HepG2 (cell line): ENCODE data around the gene ZMYND8. TPM values are rescaled to one million over a fixed set of nuclear protein-coding genes. Genes with fewer than 3 reads are reported as not detected.
A peak's percentile ranks its signal among the peaks of the same experiment; 100 is the strongest.

Source experiments
- ARID2 ChIP-seq: sonication (generic); formaldehyde crosslinking; IDR thresholded peaks from 2 replicates; pipeline ENCODE4 v1.8.1; 2022; ENCODE audit warnings: mild to moderate bottlenecking, missing genetic modification reagents, borderline replicate concordance
- HOXD1 ChIP-seq: sonication (generic); formaldehyde crosslinking; IDR thresholded peaks from 2 replicates; pipeline ENCODE4 v1.5.0; 2020; ENCODE audit warnings: missing genetic modification reagents
- ISL2 ChIP-seq: sonication (generic); formaldehyde crosslinking; IDR thresholded peaks from 2 replicates; pipeline ENCODE4 v1.5.0; 2020; ENCODE audit warnings: missing genetic modification reagents
- NFE2L1 ChIP-seq: sonication (generic); formaldehyde crosslinking; IDR thresholded peaks from 2 replicates; pipeline ENCODE4 v1.4.0; 2020; ENCODE audit warnings: missing genetic modification reagents, mild to moderate bottlenecking, borderline replicate concordance
- RORA ChIP-seq: sonication (generic); formaldehyde crosslinking; IDR thresholded peaks from 2 replicates; pipeline ENCODE4 v1.5.0; 2020; ENCODE audit warnings: mild to moderate bottlenecking, missing genetic modification reagents, moderate library complexity
- TMF1 ChIP-seq: sonication (generic); formaldehyde crosslinking; IDR thresholded peaks from 2 replicates; pipeline ENCODE4 v1.8.1; 2022; ENCODE audit warnings: low read depth, missing genetic modification reagents
- YEATS4 ChIP-seq: sonication (generic); formaldehyde crosslinking; IDR thresholded peaks from 2 replicates; pipeline ENCODE4 v1.4.0; 2020; ENCODE audit warnings: missing genetic modification reagents, borderline replicate concordance
- ZMYM2 ChIP-seq: sonication (generic); formaldehyde crosslinking; IDR thresholded peaks from 2 replicates; pipeline ENCODE4 v1.8.0; 2022; ENCODE audit warnings: mild to moderate bottlenecking, missing genetic modification reagents
- ZNF329 ChIP-seq: sonication (generic); formaldehyde crosslinking; IDR thresholded peaks from 2 replicates; pipeline ENCODE4 v1.9.0; 2021; ENCODE audit warnings: low read depth, mild to moderate bottlenecking, missing genetic modification reagents
- ZNF383 ChIP-seq: sonication (generic); formaldehyde crosslinking; IDR thresholded peaks from 2 replicates; pipeline ENCODE4 v1.4.0; 2020; ENCODE audit warnings: missing genetic modification reagents, mild to moderate bottlenecking, borderline replicate concordance
- ZNF746 ChIP-seq: sonication (generic); formaldehyde crosslinking; IDR thresholded peaks from 2 replicates; pipeline ENCODE4 v1.8.0; 2022; ENCODE audit warnings: mild to moderate bottlenecking, missing genetic modification reagents
- ZNF766 ChIP-seq: sonication (generic); formaldehyde crosslinking; IDR thresholded peaks from 2 replicates; pipeline ENCODE4 v1.5.0; 2020; ENCODE audit warnings: missing genetic modification reagents, borderline replicate concordance
- ZNF816 ChIP-seq: sonication (generic); formaldehyde crosslinking; IDR thresholded peaks from 2 replicates; pipeline ENCODE4 v1.8.0; 2022; ENCODE audit warnings: missing genetic modification reagents, mild to moderate bottlenecking, borderline replicate concordance
- polyA plus RNA-seq, 8 experiments: library from polyadenylated mRNA; depleted of rRNA in 3 of 8; stranded (reverse) in 7 of 8; unstranded in 1 of 8; fragments of >200 nt; fragmentation: Illumina TruSeq in 4 of 8; extraction: Trizol in 4 of 8; gene quantifications; 2 replicates each; pipeline versions ENCODE4 v1.2.1 to v1.2.3, GENCODE V29; 2011 to 2016; ENCODE audit warnings: low read depth in 4 of 8, missing spikeins in 1 of 8, mixed read lengths in 1 of 8; ENCODE audit not compliant: insufficient read depth in 1 of 8
- total RNA-seq, 5 experiments: library from RNA; depleted of rRNA; stranded (reverse); fragments of >200 nt; fragmentation: Illumina TruSeq; extraction: Trizol; gene quantifications; 2 replicates each; pipeline ENCODE4 v1.2.3, GENCODE V29; 2016; ENCODE audit warnings: low read depth in 1 of 5
- TF ChIP-seq, protein P1 (sequence below): sonication (generic); formaldehyde crosslinking; IDR thresholded peaks from 2 replicates; pipeline ENCODE4 v1.9.0; 2022; ENCODE audit warnings: low read depth, missing genetic modification reagents
- TF ChIP-seq, protein P2 (sequence below): sonication (generic); formaldehyde crosslinking; IDR thresholded peaks from 2 replicates; pipeline ENCODE4 v1.4.0; 2020; ENCODE audit warnings: mild to moderate bottlenecking, missing genetic modification reagents
- TF ChIP-seq, protein P3 (sequence below): sonication (generic); formaldehyde crosslinking; IDR thresholded peaks from 2 replicates; pipeline ENCODE4 v1.4.0; 2020; ENCODE audit warnings: missing genetic modification reagents
- TF ChIP-seq, protein P4 (sequence below): sonication (generic); formaldehyde crosslinking; IDR thresholded peaks from 2 replicates; pipeline ENCODE4 v1.8.0; 2022; ENCODE audit warnings: mild to moderate bottlenecking, missing genetic modification reagents, borderline replicate concordance
- TF ChIP-seq, protein P5 (sequence below): sonication (generic); formaldehyde crosslinking; IDR thresholded peaks from 2 replicates; pipeline ENCODE4 v1.4.0; 2020; ENCODE audit warnings: missing genetic modification reagents, mild to moderate bottlenecking, borderline replicate concordance

ZMYND8 gene
- total and polyA plus RNA-seq, 2 of the 13 experiments (the other 11 are each of a cell fraction or from before 2014, with no cell fraction given) = 53.9 to 84.7 TPM

DNA sequence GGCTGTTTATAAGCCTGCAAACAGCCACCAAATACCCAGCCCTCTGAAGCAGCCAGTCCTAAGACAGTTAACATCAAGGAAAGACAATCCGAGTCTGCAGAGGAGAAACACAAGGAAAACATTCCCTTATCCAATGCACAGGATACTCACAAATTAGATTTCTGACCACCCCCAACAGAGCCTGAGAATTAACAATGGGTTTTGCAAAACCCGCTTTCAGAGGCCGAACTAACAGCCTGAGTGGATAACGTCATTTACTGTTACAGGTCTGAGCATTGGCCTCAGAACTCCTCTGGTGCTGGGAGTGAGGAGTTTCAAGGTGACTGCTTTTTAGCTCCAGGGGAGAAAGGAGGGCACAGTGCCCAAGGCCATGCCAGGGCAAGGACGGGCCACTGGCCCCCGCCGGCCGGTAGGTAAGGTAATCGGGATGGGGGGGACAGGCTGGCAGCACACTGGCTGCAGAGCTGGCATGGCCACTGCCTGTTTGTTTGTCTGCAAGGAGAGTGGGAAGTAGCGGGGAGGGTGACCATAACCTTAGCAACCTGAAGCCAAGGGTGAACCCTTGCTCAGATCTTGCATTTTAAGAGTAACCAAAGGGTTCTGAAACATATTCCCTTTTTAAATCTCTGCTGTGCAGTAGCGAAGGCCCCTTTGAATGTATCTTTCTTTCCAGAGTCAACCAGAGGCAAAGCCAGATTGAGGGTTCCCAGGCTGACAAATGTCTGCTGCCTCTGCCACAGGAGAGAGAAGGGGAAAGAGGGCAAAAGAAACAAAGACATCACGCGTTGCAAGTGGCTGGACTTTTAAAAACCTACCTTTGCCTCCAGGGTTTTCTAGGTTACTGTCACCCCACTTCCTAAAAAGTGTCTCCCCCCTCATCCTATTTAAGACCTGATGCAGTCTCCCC is 3.9 kb downstream of the ZMYND8 start (continued):
- TF ChIP-seq, protein P1, sequence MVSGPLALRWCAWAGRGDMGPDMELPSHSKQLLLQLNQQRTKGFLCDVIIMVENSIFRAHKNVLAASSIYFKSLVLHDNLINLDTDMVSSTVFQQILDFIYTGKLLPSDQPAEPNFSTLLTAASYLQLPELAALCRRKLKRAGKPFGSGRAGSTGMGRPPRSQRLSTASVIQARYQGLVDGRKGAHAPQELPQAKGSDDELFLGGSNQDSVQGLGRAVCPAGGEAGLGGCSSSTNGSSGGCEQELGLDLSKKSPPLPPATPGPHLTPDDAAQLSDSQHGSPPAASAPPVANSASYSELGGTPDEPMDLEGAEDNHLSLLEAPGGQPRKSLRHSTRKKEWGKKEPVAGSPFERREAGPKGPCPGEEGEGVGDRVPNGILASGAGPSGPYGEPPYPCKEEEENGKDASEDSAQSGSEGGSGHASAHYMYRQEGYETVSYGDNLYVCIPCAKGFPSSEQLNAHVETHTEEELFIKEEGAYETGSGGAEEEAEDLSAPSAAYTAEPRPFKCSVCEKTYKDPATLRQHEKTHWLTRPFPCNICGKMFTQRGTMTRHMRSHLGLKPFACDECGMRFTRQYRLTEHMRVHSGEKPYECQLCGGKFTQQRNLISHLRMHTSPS = peak; percentile 94
- TF ChIP-seq HOXD1 (CRISPR knock-in tag) (no peak), ZNF766 (0 out of 2 replicates have a peak, but pooled peaks have one; percentile 61), YEATS4 (CRISPR knock-in tag) (0 out of 2 replicates have a peak, but pooled peaks have one; percentile 54), ZMYM2 (no peak), ISL2 (CRISPR knock-in tag) (0 out of 2 replicates have a peak, but pooled peaks have one; percentile 13), ZNF329 (CRISPR knock-in tag) (no peak), ZNF816 (peak; percentile 73; the same call in 1 of the 2 replicates), NFE2L1 (no peak), RORA (CRISPR knock-in tag) (no peak), ARID2 (peak; percentile 74; the same call in 1 of the 2 replicates), ZNF746 (CRISPR knock-in tag) (no peak), TMF1 (CRISPR knock-in tag) (no peak), ZNF383 (CRISPR knock-in tag) (no peak)
- TF ChIP-seq, protein P2, sequence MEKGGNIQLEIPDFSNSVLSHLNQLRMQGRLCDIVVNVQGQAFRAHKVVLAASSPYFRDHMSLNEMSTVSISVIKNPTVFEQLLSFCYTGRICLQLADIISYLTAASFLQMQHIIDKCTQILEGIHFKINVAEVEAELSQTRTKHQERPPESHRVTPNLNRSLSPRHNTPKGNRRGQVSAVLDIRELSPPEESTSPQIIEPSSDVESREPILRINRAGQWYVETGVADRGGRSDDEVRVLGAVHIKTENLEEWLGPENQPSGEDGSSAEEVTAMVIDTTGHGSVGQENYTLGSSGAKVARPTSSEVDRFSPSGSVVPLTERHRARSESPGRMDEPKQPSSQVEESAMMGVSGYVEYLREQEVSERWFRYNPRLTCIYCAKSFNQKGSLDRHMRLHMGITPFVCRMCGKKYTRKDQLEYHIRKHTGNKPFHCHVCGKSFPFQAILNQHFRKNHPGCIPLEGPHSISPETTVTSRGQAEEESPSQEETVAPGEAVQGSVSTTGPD (CRISPR knock-in tag) = peak; percentile 55; the same call in 1 of the 2 replicates
- TF ChIP-seq, protein P3, sequence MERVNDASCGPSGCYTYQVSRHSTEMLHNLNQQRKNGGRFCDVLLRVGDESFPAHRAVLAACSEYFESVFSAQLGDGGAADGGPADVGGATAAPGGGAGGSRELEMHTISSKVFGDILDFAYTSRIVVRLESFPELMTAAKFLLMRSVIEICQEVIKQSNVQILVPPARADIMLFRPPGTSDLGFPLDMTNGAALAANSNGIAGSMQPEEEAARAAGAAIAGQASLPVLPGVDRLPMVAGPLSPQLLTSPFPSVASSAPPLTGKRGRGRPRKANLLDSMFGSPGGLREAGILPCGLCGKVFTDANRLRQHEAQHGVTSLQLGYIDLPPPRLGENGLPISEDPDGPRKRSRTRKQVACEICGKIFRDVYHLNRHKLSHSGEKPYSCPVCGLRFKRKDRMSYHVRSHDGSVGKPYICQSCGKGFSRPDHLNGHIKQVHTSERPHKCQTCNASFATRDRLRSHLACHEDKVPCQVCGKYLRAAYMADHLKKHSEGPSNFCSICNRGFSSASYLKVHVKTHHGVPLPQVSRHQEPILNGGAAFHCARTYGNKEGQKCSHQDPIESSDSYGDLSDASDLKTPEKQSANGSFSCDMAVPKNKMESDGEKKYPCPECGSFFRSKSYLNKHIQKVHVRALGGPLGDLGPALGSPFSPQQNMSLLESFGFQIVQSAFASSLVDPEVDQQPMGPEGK = peak; percentile 32; the same call in 1 of the 2 replicates
- TF ChIP-seq, protein P4, sequence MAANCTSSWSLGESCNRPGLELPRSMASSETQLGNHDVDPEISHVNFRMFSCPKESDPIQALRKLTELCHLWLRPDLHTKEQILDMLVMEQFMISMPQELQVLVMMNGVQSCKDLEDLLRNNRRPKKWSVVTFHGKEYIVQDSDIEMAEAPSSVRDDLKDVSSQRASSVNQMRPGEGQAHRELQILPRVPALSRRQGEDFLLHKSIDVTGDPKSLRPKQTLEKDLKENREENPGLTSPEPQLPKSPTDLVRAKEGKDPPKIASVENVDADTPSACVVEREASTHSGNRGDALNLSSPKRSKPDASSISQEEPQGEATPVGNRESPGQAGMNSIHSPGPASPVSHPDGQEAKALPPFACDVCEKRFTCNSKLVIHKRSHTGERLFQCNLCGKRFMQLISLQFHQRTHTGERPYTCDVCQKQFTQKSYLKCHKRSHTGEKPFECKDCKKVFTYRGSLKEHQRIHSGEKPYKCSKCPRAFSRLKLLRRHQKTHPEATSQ (CRISPR knock-in tag) = no peak
- TF ChIP-seq, protein P5, sequence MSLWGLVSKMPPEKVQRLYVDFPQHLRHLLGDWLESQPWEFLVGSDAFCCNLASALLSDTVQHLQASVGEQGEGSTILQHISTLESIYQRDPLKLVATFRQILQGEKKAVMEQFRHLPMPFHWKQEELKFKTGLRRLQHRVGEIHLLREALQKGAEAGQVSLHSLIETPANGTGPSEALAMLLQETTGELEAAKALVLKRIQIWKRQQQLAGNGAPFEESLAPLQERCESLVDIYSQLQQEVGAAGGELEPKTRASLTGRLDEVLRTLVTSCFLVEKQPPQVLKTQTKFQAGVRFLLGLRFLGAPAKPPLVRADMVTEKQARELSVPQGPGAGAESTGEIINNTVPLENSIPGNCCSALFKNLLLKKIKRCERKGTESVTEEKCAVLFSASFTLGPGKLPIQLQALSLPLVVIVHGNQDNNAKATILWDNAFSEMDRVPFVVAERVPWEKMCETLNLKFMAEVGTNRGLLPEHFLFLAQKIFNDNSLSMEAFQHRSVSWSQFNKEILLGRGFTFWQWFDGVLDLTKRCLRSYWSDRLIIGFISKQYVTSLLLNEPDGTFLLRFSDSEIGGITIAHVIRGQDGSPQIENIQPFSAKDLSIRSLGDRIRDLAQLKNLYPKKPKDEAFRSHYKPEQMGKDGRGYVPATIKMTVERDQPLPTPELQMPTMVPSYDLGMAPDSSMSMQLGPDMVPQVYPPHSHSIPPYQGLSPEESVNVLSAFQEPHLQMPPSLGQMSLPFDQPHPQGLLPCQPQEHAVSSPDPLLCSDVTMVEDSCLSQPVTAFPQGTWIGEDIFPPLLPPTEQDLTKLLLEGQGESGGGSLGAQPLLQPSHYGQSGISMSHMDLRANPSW (CRISPR knock-in tag) = no peak
